GM18499 (cell line): ENCODE results near the gene SHMT2.

ENCODE experiments used
- ATAC-seq: cut with Tn5 transposase; IDR thresholded peaks from one replicate; pipeline ENCODE4 v1.9.1; 2021; ENCODE audit warnings: moderate number of reproducible peaks; ENCODE audit not compliant: insufficient read depth, unreplicated experiment

SHMT2 gene

GRCh38 chr12:57236925-57237595, 7.5 kb downstream of the SHMT2 start:
- no peak for ATAC-seq

- no peak for ATAC-seq
These were observed 8.1 kb downstream of the SHMT2 start for GRCh38 chr12:57237596-57237931.

GRCh38 chr12:57237932-57238853, 8.7 kb downstream of the SHMT2 start:
- no peak for ATAC-seq

GRCh38 chr12:57238854-57239554, 9.5 kb downstream of the SHMT2 start:
- peak; percentile 26 for ATAC-seq

GRCh38 chr12:57239587-57240065, 10.1 kb downstream of the SHMT2 start:
- ATAC-seq: no peak

GRCh38 chr12:57240066-57240921, 10.8 kb downstream of the SHMT2 start:
- ATAC-seq: no peak

GRCh38 chr12:57240926-57241401, 11.5 kb downstream of the SHMT2 start:
- ATAC-seq: no peak

GRCh38 chr12:57241402-57242310, 12.1 kb downstream of the SHMT2 start:
- ATAC-seq: no peak

GRCh38 chr12:57242329-57242690, 12.8 kb downstream of the SHMT2 start:
- ATAC-seq: no peak

GRCh38 chr12:57242691-57243454, 13.4 kb downstream of the SHMT2 start:
- ATAC-seq: no peak

- no peak for ATAC-seq
These were observed 14.2 kb downstream of the SHMT2 start for GRCh38 chr12:57243521-57244311.

- ATAC-seq: no peak
These were observed 14.8 kb downstream of the SHMT2 start for GRCh38 chr12:57244312-57244696.

GRCh38 chr12:57247041-57247440, 17.5 kb downstream of the SHMT2 start:
- ATAC-seq: no peak

GRCh38 chr12:57248934-57249742, 19.6 kb downstream of the SHMT2 start:
- no peak for ATAC-seq

GRCh38 chr12:57250541-57250940, 21.0 kb downstream of the SHMT2 start:
- no peak for ATAC-seq

- ATAC-seq: no peak
These were observed 21.4 kb downstream of the SHMT2 start, which contains the start of gene STAC3 for GRCh38 chr12:57250956-57251355. TSS of gene STAC3 (minus strand) at chr12:57251187. CDS start at chr12:57249636, 1,551 bp downstream.
